Smooth muscle cell (in vitro differentiated cells): Measurements from ENCODE around the gene CPLANE2. TPM values are rescaled to one million over a fixed set of nuclear protein-coding genes. Genes with fewer than 3 reads are reported as not detected.

Experiments
- DNase-seq: peaks from one replicate; lab custom pipeline; 2025; ENCODE audit not compliant: unreplicated experiment; lab: John Stamatoyannopoulos, UW
- H2AFZ ChIP-seq: fragments of 200-600 bp; sonication (generic); 2 replicates; pipeline ENCODE4 v1.6.0; 2016; ENCODE audit warnings: antibody characterized with exemption, low read depth, mild to moderate bottlenecking
- H3F3A ChIP-seq: fragments of 200-600 bp; sonication (generic); 2 replicates; pipeline ENCODE4 v1.6.0; 2017; ENCODE audit warnings: antibody characterized with exemption, low read depth
- H3K27ac ChIP-seq: fragments of 200-600 bp; sonication (generic); 2 replicates; pipeline ENCODE4 v1.5.1; 2016; ENCODE audit warnings: low read depth, mild to moderate bottlenecking
- H3K27me3 ChIP-seq: fragments of 200-600 bp; sonication (generic); 2 replicates; pipeline ENCODE4 v1.6.1; 2016; ENCODE audit warnings: low read depth, mild to moderate bottlenecking
- H3K36me3 ChIP-seq: fragments of 200-600 bp; sonication (generic); 2 replicates; pipeline ENCODE4 v1.5.1; 2016; ENCODE audit warnings: low read depth
- H3K4me1 ChIP-seq: fragments of 200-600 bp; sonication (generic); 2 replicates; pipeline ENCODE4 v1.5.1; 2016; ENCODE audit warnings: low read depth
- H3K4me2 ChIP-seq: fragments of 200-600 bp; sonication (generic); 2 replicates; pipeline ENCODE4 v1.6.0; 2016; ENCODE audit warnings: mild to moderate bottlenecking
- H3K4me3 ChIP-seq: fragments of 200-600 bp; sonication (generic); 2 replicates; pipeline ENCODE4 v1.5.1; 2016; ENCODE audit warnings: mild to moderate bottlenecking
- H3K79me2 ChIP-seq: fragments of 200-600 bp; sonication (generic); 2 replicates; pipeline ENCODE4 v1.6.0; 2016; ENCODE audit warnings: low read depth, mild to moderate bottlenecking
- H3K9ac ChIP-seq: fragments of 200-600 bp; sonication (generic); 2 replicates; pipeline ENCODE4 v1.6.0; 2016; ENCODE audit warnings: low read depth
- H3K9me3 ChIP-seq: fragments of 200-600 bp; sonication (generic); replicated peaks from 2 replicates; pipeline ENCODE4 v1.5.1; 2016; ENCODE audit warnings: low read depth
- H4K20me1 ChIP-seq: fragments of 200-600 bp; sonication (generic); 2 replicates; pipeline ENCODE4 v1.6.0; 2016; ENCODE audit warnings: low read depth
- WGBS: methylation state at CpG from one replicate; pipeline ENCODE4 v1.1.7; 2016; ENCODE audit warnings: low lambda C conversion rate; 5-methylcytosine and 5-hydroxymethylcytosine counted together
- polyA plus RNA-seq: library from polyadenylated mRNA; unstranded; fragments of >200 nt; fragmentation: Nextera tagmentation; extraction: Ambion mirVana; gene quantifications from 2 replicates; pipeline ENCODE4 v1.2.1, GENCODE V29; 2016
- total RNA-seq: library from RNA; depleted of rRNA; stranded (reverse); fragments of >200 nt; gene quantifications from 2 replicates; pipeline ENCODE4 v1.2.3, GENCODE V29; 2014
- TF ChIP-seq, protein P1 (sequence below): fragments of 200-600 bp; sonication (generic); IDR thresholded peaks from 2 replicates; pipeline ENCODE4 v1.5.1; 2017; ENCODE audit warnings: borderline replicate concordance, mild to moderate bottlenecking, antibody characterized with exemption; ENCODE audit not compliant: insufficient read depth, poor library complexity, severe bottlenecking

Gene CPLANE2
- total and polyA plus RNA-seq, 2 experiments from 2014 or later = 2.2 to 2.5 TPM

DNA sequence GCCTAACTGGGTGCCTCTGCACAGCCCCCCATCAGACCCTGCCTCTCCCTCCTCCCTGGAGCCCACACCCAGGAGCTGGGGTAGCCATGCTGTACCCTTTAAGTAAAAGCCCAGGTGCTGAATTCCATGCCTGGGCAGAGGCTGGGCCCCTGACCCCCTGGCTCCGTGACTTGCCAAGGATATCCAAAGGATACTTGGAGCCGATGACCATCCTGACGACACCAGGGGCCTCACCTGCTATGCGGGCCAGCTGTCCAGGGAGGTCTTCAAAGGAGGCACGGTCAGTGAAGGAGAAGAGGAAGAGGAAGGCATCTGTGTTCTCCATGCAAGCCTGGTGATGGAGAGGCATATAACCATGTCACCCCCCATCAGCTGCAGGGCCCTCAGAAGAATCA is 4.7 kb downstream of the CPLANE2 start:
- no peaks in the 10 kb centered on the region for H3K36me3 ChIP-seq
- no peak overlapping the region for H2AFZ ChIP-seq
- no peaks in the 10 kb centered on the region for H3K79me2 ChIP-seq
- TF ChIP-seq, protein P1, sequence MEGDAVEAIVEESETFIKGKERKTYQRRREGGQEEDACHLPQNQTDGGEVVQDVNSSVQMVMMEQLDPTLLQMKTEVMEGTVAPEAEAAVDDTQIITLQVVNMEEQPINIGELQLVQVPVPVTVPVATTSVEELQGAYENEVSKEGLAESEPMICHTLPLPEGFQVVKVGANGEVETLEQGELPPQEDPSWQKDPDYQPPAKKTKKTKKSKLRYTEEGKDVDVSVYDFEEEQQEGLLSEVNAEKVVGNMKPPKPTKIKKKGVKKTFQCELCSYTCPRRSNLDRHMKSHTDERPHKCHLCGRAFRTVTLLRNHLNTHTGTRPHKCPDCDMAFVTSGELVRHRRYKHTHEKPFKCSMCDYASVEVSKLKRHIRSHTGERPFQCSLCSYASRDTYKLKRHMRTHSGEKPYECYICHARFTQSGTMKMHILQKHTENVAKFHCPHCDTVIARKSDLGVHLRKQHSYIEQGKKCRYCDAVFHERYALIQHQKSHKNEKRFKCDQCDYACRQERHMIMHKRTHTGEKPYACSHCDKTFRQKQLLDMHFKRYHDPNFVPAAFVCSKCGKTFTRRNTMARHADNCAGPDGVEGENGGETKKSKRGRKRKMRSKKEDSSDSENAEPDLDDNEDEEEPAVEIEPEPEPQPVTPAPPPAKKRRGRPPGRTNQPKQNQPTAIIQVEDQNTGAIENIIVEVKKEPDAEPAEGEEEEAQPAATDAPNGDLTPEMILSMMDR = no peak
- 97% methylated on average over 5 of the region's 5 CpGs for WGBS
- H3K27ac ChIP-seq = no peak overlapping the region
- H4K20me1 ChIP-seq = no peaks in the 10 kb centered on the region
- DNase-seq = no peak
- no peaks in the 10 kb centered on the region for H3K9me3 ChIP-seq
- peaks cover 6% of the 10 kb centered on the region for H3F3A ChIP-seq
- no peak overlapping the region for H3K4me3 ChIP-seq
- H3K4me1 ChIP-seq = peaks cover 11% of the 10 kb centered on the region
- no peak overlapping the region for H3K4me2 ChIP-seq
- H3K27me3 ChIP-seq = peaks cover 21% of the 10 kb centered on the region
- no peak overlapping the region for H3K9ac ChIP-seq

DNA sequence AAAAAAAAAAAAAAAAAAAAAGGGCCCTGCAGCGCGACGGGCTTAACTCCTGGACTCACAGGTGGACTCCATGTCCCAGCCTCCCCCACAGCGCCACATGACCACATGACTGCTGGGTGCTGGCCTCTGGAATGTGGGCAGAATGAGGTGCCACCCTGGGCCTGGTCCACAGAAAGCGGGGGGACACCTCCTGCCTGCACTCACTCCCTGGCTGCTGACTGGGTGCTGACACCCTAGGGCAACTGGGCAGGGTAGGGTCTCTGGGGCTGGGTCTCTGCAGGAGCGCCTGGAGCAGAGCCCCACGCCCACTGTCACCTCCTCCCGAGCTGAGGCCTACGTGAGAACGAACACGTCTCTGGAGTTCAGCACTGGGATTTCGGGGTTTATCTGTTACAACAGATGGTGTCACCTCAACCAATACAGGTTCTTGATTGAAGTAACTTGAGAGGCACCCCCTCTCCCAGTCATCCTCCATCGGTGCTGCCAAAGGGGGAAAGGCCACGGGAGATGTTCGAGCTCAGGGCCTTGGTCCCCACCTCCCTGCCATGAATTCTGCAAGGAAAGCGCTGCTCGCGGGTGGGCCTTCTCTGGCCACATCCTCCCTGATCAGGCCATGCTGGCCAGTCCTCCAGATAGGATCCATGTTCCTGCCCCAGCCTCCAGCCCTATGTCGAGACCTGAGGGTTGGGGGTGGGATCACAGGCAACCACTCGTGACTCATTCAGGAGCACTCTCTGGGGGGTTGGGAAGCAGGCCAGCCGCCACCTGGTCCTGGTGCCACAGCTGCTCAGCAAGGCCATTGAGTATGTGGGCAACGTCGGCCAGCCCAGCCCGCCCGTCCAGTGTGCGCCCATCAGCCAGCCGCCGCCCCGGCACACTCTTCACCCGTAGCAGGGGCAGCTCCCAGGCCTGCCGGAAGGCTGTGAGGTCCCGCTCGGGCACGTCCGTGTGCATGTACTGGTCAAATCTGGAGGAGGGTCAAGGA is 5.4 kb downstream of the CPLANE2 start:
- no peaks in the 10 kb centered on the region for H4K20me1 ChIP-seq
- H3K36me3 ChIP-seq = no peaks in the 10 kb centered on the region
- H3K4me1 ChIP-seq = peaks cover 9% of the 10 kb centered on the region
- H3F3A ChIP-seq = peaks cover 6% of the 10 kb centered on the region
- no peak overlapping the region for H2AFZ ChIP-seq
- no peak overlapping the region for H3K9ac ChIP-seq
- no peaks in the 10 kb centered on the region for H3K79me2 ChIP-seq
- TF ChIP-seq, protein P1 = no peak
- no peaks in the 10 kb centered on the region for H3K9me3 ChIP-seq
- no peak overlapping the region for H3K27ac ChIP-seq
- H3K27me3 ChIP-seq = peaks cover 28% of the 10 kb centered on the region
- H3K4me3 ChIP-seq = no peak overlapping the region
- WGBS = 91% methylated on average over 35 of the region's 35 CpGs
- no peak for DNase-seq
- H3K4me2 ChIP-seq = no peak overlapping the region

DNA sequence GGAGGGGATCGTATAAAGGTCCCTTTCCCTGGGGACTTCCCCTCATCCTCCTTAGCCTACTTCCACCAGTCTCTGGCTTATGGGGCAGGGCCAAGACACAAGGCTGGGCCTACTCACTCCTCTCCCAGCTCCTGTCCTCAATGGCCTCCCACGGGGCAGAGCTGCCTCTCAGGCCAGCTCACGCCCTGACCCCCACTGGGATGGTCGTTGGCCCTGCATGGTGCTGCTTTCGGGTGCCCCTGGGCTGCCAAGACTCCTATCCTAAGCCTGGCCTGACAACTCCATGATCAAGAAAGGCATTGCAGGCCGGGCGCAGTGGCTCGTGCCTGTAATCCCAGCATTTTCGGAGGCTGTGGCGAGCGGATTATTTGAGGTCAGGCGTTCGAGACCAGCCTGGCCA is 6.2 kb downstream of the CPLANE2 start:
- H3K4me1 ChIP-seq = peaks cover 9% of the 10 kb centered on the region
- H3K27ac ChIP-seq = no peak overlapping the region
- H3K9me3 ChIP-seq = no peaks in the 10 kb centered on the region
- H4K20me1 ChIP-seq = no peaks in the 10 kb centered on the region
- no peaks in the 10 kb centered on the region for H3K36me3 ChIP-seq
- peaks cover 32% of the 10 kb centered on the region for H3K27me3 ChIP-seq
- peaks cover 2% of the 10 kb centered on the region for H3F3A ChIP-seq
- H3K79me2 ChIP-seq = no peaks in the 10 kb centered on the region
- WGBS = 92% methylated on average over 13 of the region's 13 CpGs
- H2AFZ ChIP-seq = no peak overlapping the region
- TF ChIP-seq, protein P1 = no peak
- H3K4me3 ChIP-seq = no peak overlapping the region
- H3K4me2 ChIP-seq = no peak overlapping the region
- no peak for DNase-seq
- no peak overlapping the region for H3K9ac ChIP-seq
